WTC11 (cell line): Measurements from ENCODE around the gene SPATA3. TPM values are rescaled to one million over a fixed set of nuclear protein-coding genes. Genes with fewer than 3 reads are reported as not detected.

Experiments used
- ATAC-seq: fragments of 200-7000 bp; cut with Tn5 transposase; 2 replicates; pipeline ENCODE4 v1.10.0; 2021; ENCODE audit warnings: mild to moderate bottlenecking, moderate library complexity
- CTCF ChIA-PET: fragments of 300-600 bp; sonication (Branson Sonifier 250); formaldehyde crosslinking; loops from one replicate; lab custom pipeline; 2021; ENCODE audit warnings: antibody characterized with exemption; lab: Charles Lee
- POLR2A ChIA-PET: fragments of 350-600 bp; sonication (Branson Sonifier 250); formaldehyde crosslinking; loops from one replicate; lab custom pipeline; 2021; ENCODE audit warnings: antibody characterized with exemption; lab: Charles Lee
- DNase-seq: peaks from one replicate; pipeline ENCODE4 v3.0.0; 2021; ENCODE audit warnings: low spot score
- H3K27ac Mint-ChIP-seq: 2 replicates; pipeline ENCODE4 v1.8.0; 2021; ENCODE audit warnings: mixed read lengths
- H3K27me3 Mint-ChIP-seq: 2 replicates; pipeline ENCODE4 v1.8.0; 2021; ENCODE audit warnings: low read depth, mild to moderate bottlenecking, moderate library complexity, mixed read lengths
- H3K36me3 Mint-ChIP-seq: 2 replicates; pipeline ENCODE4 v1.8.0; 2021; ENCODE audit warnings: mixed read lengths
- H3K4me1 Mint-ChIP-seq: 2 replicates; pipeline ENCODE4 v1.8.0; 2022; ENCODE audit warnings: mixed read lengths
- H3K4me3 Mint-ChIP-seq: 2 replicates; pipeline ENCODE4 v1.8.0; 2021; ENCODE audit warnings: mild to moderate bottlenecking, moderate library complexity, mixed read lengths
- H3K9me3 Mint-ChIP-seq: 2 replicates; pipeline ENCODE4 v1.8.0; 2021; ENCODE audit warnings: mixed read lengths
- CREB1 ChIP-seq: sonication (generic); formaldehyde crosslinking; IDR thresholded peaks from 2 replicates; pipeline ENCODE4 v1.8.0; 2023; ENCODE audit warnings: mild to moderate bottlenecking, missing genetic modification reagents
- ESRRA ChIP-seq: sonication (generic); formaldehyde crosslinking; IDR thresholded peaks from 2 replicates; pipeline ENCODE4 v1.8.1; 2022; ENCODE audit warnings: mild to moderate bottlenecking, missing genetic modification reagents, borderline replicate concordance
- GTF2I ChIP-seq: fragments of 250-450 bp; sonication (Bioruptor Pico); conservative IDR thresholded peaks from 2 replicates; pipeline ENCODE4 v1.4.0; 2021; ENCODE audit warnings: mild to moderate bottlenecking
- MYBL2 ChIP-seq: sonication (generic); formaldehyde crosslinking; IDR thresholded peaks from 2 replicates; pipeline ENCODE4 v1.8.1; 2023; ENCODE audit warnings: mild to moderate bottlenecking, moderate library complexity, missing genetic modification reagents
- NFYB ChIP-seq: sonication (generic); formaldehyde crosslinking; conservative IDR thresholded peaks from 2 replicates; pipeline ENCODE4 v1.8.0; 2022; ENCODE audit warnings: low read depth, missing genetic modification reagents
- RELA ChIP-seq: sonication (generic); formaldehyde crosslinking; IDR thresholded peaks from 2 replicates; pipeline ENCODE4 v1.8.1; 2022; ENCODE audit warnings: missing genetic modification reagents, mild to moderate bottlenecking, borderline replicate concordance
- TCF7 ChIP-seq: sonication (generic); formaldehyde crosslinking; IDR thresholded peaks from 2 replicates; pipeline ENCODE4 v1.8.0; 2022; ENCODE audit warnings: mild to moderate bottlenecking, low read depth, missing genetic modification reagents, moderate library complexity
- USF2 ChIP-seq: sonication (generic); formaldehyde crosslinking; IDR thresholded peaks from 2 replicates; pipeline ENCODE4 v1.8.1; 2023; ENCODE audit warnings: mild to moderate bottlenecking, missing genetic modification reagents, moderate library complexity
- ZMAT4 ChIP-seq: fragments of 250-450 bp; sonication (Bioruptor Pico); IDR thresholded peaks from 2 replicates; pipeline ENCODE4 v1.9.0; 2021; ENCODE audit warnings: mild to moderate bottlenecking
- ZNF121 ChIP-seq: sonication (generic); formaldehyde crosslinking; IDR thresholded peaks from 2 replicates; pipeline ENCODE4 v1.8.0; 2023; ENCODE audit warnings: missing genetic modification reagents
- ZNF532 ChIP-seq: fragments of 250-450 bp; sonication (Bioruptor Pico); IDR thresholded peaks from 2 replicates; pipeline ENCODE4 v1.9.0; 2021; ENCODE audit warnings: mild to moderate bottlenecking, borderline replicate concordance
- total RNA-seq: library from RNA; stranded (reverse); gene quantifications from 3 replicates; pipeline ENCODE4 v1.2.3, GENCODE V29; 2021
- TF ChIP-seq, protein P1 (sequence below): sonication (generic); formaldehyde crosslinking; IDR thresholded peaks from 2 replicates; pipeline ENCODE4 v1.8.0; 2023; ENCODE audit warnings: missing genetic modification reagents, mild to moderate bottlenecking, borderline replicate concordance
- TF ChIP-seq, protein P2 (sequence below): sonication (generic); formaldehyde crosslinking; IDR thresholded peaks from 2 replicates; pipeline ENCODE4 v1.8.0; 2022; ENCODE audit warnings: mild to moderate bottlenecking, missing genetic modification reagents

SPATA3 gene
- total RNA-seq, 1 experiment from 2014 or later: not detected

- no peaks in the 10 kb centered on the region for H3K9me3 Mint-ChIP-seq
- no peaks in the 10 kb centered on the region for H3K36me3 Mint-ChIP-seq
- peaks cover 58% of the 10 kb centered on the region for H3K27me3 Mint-ChIP-seq
- no peak for TF ChIP-seq ZNF121
- TF ChIP-seq GTF2I (CRISPR knock-in tag): no peak
- TF ChIP-seq, protein P1, sequence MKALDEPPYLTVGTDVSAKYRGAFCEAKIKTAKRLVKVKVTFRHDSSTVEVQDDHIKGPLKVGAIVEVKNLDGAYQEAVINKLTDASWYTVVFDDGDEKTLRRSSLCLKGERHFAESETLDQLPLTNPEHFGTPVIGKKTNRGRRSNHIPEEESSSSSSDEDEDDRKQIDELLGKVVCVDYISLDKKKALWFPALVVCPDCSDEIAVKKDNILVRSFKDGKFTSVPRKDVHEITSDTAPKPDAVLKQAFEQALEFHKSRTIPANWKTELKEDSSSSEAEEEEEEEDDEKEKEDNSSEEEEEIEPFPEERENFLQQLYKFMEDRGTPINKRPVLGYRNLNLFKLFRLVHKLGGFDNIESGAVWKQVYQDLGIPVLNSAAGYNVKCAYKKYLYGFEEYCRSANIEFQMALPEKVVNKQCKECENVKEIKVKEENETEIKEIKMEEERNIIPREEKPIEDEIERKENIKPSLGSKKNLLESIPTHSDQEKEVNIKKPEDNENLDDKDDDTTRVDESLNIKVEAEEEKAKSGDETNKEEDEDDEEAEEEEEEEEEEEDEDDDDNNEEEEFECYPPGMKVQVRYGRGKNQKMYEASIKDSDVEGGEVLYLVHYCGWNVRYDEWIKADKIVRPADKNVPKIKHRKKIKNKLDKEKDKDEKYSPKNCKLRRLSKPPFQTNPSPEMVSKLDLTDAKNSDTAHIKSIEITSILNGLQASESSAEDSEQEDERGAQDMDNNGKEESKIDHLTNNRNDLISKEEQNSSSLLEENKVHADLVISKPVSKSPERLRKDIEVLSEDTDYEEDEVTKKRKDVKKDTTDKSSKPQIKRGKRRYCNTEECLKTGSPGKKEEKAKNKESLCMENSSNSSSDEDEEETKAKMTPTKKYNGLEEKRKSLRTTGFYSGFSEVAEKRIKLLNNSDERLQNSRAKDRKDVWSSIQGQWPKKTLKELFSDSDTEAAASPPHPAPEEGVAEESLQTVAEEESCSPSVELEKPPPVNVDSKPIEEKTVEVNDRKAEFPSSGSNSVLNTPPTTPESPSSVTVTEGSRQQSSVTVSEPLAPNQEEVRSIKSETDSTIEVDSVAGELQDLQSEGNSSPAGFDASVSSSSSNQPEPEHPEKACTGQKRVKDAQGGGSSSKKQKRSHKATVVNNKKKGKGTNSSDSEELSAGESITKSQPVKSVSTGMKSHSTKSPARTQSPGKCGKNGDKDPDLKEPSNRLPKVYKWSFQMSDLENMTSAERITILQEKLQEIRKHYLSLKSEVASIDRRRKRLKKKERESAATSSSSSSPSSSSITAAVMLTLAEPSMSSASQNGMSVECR (CRISPR knock-in tag): no peak
- TF ChIP-seq CREB1 (CRISPR knock-in tag): no peak
- TF ChIP-seq ZNF532 (CRISPR knock-in tag): no peak
- TF ChIP-seq TCF7 (CRISPR knock-in tag): no peak
- TF ChIP-seq, protein P2, sequence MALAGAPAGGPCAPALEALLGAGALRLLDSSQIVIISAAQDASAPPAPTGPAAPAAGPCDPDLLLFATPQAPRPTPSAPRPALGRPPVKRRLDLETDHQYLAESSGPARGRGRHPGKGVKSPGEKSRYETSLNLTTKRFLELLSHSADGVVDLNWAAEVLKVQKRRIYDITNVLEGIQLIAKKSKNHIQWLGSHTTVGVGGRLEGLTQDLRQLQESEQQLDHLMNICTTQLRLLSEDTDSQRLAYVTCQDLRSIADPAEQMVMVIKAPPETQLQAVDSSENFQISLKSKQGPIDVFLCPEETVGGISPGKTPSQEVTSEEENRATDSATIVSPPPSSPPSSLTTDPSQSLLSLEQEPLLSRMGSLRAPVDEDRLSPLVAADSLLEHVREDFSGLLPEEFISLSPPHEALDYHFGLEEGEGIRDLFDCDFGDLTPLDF (CRISPR knock-in tag): no peak
- TF ChIP-seq MYBL2 (CRISPR knock-in tag): no peak
- TF ChIP-seq ESRRA (CRISPR knock-in tag): no peak
- no peak for TF ChIP-seq NFYB
- no peak overlapping the region for H3K27ac Mint-ChIP-seq
- no peak for DNase-seq
- ATAC-seq: no peak
- CTCF ChIA-PET: interaction anchor here (0.6 to 3.7 kb wide), 3 partner anchors 13 to 53 kb away, joined by 3 to 23 read pairs (median 4); no protein-coding TSS in a partner anchor
- POLR2A ChIA-PET: no interaction called here
- no peak overlapping the region for H3K4me3 Mint-ChIP-seq
- peaks cover 11% of the 10 kb centered on the region for H3K4me1 Mint-ChIP-seq
Observed at GRCh38 chr2:231039821-231040364, 44.0 kb downstream of the SPATA3 start.

- ATAC-seq (no peak), DNase-seq (no peak)
- TF ChIP-seq ZMAT4 (CRISPR knock-in tag): no peak
- TF ChIP-seq ZNF532 (CRISPR knock-in tag): no peak
- no peak for TF ChIP-seq RELA (CRISPR knock-in tag)
- TF ChIP-seq USF2 (CRISPR knock-in tag): 0 out of 2 replicates have a peak, but pooled peaks have one; percentile 35
- Mint-ChIP-seq H3K9me3 (no peaks in the 10 kb centered on the region), H3K27ac (no peak overlapping the region), H3K27me3 (peaks cover 46% of the 10 kb centered on the region), H3K36me3 (no peaks in the 10 kb centered on the region), H3K4me1 (peaks cover 11% of the 10 kb centered on the region), H3K4me3 (no peak overlapping the region)
- ChIA-PET POLR2A (no interaction called here), CTCF (interaction anchor here (1.5 kb wide), 1 partner anchor 12 kb away, joined by 8 read pairs; no protein-coding TSS in a partner anchor)
Observed at GRCh38 chr2:231041061-231041689, 45.3 kb downstream of the SPATA3 start.
